Stimulated activated CD4-positive, alpha-beta T cell treated with anti-CD3 and anti-CD28 coated beads, Interleukin-15, amount 100 ng/mL, for 1 hour (primary cell): Measurements from ENCODE around the gene EIF2B2.

Experiments
- DNase-seq, 2 donors: peaks; one replicate each; pipeline ENCODE4 v3.0.0-alpha.2; 2020; ENCODE audit warnings: low read depth in 1 of 2, low spot score in 1 of 2

EIF2B2 gene

DNA sequence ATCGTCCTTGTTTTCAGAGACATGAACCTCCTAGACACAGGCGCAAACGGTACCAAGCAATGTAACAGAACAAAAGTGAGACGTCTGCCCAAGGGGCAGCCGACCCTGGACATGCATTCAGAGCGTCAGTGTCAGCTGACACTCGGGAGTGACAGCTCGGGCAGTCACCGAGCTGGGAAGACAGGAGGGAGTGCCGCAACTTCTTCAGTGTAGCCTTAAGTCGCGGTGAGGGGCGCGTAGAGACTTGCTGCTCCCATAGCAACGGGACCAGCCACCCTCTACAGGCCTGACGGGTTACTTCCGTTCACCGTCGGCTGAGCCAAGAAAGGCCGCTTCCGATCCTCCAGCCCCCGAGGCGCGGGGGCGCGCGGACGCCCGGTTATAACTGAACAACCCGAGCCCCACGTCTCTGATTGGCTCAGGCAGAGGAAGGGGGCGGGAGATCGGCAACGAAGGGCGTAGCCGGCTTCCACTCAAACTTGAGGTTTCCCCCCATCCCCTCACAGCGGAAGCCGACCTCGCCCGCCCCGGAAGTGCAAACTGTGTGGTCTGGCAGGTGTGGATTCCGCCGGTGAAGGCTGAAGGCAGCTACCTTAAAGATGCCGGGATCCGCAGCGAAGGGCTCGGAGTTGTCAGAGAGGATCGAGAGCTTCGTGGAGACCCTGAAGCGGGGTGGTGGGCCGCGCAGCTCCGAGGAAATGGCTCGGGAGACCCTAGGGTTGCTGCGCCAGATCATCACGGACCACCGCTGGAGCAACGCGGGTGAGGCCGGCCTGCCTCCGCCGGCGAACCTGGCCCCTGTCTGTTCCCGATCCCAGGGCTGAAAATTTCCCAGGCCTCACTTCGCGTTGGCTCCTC is at the start of gene EIF2B2:
Gene EIF2B2 (plus strand): TSS at position 530 of the 858 bp plus-strand sequence. CDS start 70 bp downstream, at position 600.
- DNase-seq, result peak; percentile 98

DNA sequence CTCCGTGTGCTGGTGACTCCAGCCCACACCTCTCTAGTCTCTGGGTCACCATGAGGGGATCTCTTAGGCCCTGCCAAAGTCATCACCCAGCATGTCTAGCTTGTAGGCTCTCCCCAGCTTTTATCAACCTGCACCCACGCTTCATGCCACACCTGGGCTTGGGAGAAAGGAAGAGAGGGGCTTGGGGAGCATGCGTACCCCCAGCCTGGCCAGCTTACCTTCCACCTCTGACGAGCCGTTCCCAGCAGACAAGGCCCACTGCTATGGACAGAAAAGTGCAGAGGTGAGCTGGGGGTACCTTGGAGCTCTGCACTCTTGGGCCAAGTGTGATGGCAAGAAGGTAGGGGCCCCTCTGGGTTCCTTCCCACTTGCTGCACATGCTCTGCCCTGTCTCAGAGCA is 49.0 kb upstream of the EIF2B2 start:
- DNase-seq, result no peak

DNA sequence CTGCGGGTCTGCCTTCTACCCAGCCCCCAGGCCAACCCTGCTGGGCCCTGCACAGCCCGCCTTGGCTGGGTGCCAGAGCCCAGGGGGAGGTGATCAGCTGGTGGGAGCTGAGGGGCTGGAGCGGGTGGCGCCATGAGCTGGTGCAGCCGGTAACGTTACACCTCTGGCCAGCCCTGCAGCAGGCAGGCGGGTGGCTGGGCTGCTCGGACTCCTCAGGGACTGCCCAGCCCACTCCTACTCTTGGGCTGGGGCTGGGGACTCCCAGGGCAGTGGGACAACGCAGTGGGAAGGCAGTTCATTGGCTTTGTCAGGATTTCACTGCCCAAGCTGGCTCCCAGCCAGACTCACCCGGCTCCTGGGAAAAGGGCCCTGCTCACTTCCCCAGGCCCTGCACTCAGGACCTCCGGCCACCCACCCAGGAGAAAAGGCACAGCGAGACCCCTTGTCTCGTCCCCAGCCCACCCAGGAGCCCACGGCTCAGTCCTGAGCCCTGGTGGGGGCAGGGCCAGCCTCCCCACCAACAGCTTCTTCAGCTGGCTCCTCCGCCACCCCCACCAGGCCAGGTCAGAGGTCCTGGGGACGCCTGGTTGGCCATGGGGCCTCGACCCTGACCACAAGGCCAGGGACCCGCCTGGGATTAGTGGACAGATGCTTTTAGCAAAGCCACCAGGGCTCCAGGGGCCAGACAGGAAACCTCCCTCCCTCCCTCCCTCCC is 48.3 kb upstream of the EIF2B2 start:
- no peak for DNase-seq

DNA sequence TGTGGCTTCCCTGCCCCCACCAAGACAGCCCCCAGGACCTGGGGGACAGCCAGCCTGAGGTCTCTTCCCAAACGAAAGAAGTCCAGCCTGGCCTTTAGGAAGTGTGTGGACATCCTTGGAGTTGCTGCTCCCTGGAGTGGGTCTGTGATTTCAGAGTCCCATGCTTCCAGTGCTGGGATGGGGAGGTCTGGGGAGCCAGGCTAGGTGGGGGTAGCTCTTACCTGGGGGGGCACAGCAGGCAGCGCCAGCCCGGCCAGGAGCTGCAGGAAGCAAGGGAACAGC is 47.8 kb upstream of the EIF2B2 start:
- DNase-seq, result no peak

DNA sequence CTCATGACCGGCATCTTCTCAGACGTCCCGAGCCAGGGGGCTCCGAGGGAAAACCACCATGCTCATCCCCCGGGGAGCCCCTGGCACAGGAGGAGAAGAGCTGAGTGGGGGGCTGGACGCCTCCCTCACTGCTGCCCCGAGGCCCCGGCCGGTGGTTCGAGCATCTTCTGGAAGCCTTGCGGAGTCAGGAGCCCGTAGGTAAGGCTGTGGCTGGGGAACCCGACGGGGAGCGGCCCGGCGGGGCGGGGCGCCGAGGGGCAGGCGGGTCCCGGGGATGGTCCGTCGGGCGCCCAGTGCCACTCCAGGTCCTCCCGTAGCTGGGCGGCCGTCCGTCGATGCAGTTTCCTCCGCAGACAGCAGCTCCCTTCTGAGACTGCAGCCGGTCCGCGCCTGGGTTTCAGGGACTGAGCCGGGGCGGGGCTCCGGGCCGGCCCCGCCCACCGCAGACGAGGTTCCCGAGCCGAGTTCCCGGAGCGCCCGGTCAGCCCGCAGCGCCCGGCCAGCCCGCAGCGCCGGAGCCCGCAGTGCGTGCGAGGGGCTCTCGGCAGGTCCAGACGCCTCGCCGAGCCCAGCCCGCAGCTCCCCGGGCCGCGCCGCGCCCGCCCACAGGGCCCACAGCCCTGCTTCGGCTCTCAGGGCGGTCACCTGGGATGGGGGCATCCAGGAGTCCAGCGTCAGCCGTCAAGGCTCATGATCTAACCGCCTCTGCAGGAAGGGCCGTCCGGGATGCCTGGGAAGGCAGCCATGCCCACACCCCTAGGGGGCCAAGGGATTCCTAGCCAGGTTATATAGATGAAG is 47.3 kb upstream of the EIF2B2 start, which contains the start of gene PGF:
Gene PGF (minus strand): TSS at position 369 of the 798 bp plus-strand sequence. CDS start 355 bp downstream, at position 14.
- DNase-seq, result no peak

DNA sequence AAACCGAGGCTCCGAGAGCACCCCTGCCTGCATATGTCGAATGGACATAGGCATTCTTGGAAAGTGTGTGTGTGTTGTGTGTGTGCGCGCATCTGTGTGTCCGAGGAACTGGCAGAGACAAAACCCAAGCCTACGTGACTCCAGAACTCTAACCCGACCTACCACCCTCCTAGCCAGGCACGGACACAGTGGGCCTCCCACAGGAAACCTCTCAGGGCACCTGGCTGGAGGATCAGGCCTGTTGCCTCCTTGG is 46.8 kb upstream of the EIF2B2 start:
- DNase-seq, result no peak

DNA sequence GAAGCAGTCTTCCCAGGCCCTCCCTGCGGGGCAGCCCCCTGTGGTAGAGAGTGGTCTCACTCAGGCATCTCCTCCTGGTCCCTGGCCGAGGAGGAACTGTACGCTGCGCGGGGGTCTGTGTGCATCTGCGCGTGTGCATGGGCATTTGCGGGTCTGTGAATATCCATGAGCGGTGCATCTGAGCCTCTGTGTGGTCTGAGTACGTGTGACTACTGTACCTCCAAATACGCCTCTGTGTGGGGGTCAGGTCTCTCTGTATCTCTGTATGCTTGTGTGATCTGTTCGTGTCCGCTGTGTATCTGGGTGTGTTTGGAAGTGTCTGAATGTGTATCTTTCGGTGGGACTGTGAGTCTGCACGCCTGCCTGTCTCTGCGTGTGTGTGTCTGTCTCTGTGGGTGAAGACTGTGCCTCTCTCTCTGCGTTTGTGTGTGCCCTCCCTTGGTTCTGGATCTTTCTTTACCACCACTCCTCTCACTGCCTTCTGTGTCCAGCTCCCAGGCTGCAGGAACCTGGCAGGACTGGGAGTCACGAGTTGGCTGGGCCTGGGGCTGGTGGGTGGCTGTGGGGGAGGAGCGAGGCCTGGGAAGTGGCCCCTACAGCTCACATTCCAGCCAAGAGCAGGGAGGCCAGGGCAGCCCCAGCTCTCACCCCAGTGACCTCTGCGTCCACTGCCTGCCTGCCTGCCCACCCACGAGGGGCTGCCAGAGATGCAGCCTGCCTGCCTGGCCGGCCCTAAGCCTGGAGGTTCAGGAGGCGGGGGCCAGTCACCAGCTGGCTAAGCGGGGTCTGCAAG is 46.2 kb upstream of the EIF2B2 start:
- no peak for DNase-seq

DNA sequence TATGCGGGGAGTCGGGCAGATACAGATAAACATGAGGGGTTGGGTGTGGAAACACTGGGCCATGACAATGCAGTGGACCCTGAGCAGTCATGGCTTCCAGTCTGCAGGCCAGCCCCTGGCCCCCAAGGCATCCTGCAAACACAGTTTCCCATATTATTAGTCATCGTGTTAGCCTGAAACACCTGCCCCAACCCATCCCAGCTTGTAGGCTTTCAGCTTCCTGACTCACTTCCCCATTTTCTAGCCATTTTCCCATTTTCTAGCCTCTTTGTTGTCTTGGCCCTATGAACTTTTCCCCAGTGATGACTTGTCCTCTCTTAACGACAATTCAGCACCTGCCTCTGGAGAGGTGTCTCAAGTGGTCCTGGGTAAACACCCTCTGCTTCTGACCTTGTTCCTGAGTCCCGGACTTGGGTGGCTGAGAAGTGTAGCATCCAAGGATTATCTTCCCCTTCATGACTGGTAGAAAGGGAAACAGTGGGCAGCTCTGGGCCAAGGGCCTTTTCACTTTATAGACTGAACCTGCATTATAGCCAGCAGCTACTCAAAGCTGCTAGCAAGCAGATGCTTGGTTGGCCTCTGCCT is 43.0 kb upstream of the EIF2B2 start:
- DNase-seq, result no peak

DNA sequence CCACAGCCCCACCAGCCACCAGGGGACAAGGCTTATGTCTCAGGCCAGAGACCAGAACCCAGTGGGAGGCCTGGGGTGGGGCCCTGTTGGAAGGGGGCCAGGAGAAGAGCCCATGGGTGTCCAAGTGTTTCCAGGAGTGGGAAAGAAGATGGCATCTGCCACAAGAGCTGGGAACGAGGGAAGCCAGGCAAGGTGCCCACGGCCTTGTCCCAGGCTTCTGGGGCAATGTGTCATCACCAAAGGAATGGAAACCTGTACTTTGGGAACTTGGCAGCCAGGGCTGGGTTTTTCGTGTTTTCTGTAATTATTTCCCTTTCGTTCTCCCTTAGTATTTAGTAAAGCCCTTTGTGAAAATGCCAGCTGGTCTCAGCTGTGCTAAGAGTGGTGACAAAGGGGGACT is 42.0 kb upstream of the EIF2B2 start:
- no peak for DNase-seq

DNA sequence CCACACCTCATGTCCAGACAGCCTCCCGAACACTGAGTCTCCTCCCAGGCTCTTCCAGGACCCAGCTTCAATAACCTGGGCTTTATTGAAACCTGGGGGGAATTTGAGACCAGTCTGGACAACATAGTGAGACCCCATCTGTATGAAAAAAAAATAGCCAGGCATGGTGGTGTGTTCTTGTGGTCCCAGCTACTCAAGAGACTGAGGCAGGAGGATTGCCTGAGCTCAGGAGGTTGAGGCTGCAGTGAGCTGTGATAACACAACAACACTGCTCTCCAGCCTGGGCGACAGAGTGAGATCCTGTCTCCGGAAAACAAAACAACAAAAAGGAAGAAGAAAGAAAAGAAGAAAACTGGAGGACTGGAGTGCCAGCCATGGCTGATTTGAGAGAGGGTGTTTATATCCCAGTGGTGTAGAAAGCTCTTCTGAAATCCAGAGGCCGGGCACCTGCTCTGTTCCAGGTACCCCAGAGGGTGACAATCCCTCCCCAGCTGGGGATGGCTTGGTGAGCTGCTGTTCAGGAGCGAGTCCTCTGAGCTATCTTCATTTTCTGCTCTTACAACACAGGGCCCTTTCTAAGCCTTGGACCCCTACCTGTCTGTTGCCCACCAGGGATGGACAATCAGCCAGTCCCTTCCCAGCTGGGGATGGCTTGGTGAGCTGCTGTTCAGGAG is 41.3 kb upstream of the EIF2B2 start:
- DNase-seq, result no peak

DNA sequence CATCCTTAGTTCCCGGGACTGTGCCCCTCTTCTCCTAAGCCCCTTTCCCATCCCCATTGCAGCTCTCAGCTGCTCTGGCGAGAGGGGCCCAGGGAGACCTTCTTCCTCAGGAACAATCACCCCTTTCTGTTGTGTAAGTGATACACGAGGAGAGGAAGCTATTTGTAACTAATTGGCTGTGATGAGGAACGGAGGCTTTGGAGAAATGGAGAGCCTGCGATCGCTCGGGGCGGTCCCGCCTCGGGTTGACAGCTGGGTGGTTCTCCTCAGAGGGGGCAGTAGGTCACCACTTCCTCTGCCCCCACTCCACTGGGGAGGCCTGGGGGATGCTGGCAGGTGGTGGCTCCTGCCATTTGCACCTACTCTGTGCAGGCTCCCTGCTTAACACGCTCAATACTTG is 40.7 kb upstream of the EIF2B2 start:
- no peak for DNase-seq

DNA sequence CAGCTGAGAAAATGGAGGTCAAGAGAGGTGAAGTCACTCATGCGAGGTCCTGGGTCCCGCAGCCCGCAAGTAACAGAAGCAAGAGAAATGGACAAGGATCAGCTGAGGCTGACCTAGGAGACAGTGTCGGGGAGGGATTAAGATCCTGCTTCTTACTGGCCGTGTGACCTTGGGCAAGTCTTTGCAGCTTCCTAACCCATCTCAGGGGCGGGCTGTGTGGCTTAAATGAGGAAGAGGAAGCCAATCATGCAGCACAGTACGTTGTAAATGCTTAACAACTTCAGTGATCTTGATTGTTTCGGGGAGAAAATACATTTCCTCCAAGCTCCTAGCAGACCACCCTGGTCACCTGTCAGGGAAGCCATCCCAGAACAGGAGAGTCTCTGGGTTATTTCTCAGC is 40.2 kb upstream of the EIF2B2 start:
- no peak for DNase-seq

DNA sequence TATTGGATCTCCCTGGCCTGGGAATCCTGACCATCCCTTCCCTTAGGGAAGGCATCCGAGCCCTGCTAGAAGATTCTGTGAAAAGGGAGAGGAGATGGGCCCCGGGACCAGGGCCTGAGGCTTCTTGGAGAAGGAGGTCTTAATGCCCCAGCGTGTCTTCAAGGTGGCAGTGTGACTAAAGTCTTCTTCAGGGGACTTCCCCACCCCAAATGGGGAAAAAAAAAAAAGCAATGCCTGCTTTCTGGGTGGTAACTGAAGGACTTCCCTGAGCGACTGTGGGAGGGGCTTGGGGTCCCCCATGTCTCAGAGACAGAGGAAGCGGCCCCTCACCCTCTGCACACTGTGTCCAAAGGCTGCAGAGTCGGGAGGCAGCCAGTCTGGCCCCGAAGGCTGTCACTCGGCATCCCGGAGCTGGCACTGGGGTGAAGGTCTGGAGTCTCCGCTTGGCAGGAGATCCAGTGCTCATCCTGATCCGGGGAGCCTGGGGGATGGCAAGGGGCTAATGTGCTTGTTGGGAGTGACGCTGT is 39.5 kb upstream of the EIF2B2 start:
- DNase-seq, result no peak

DNA sequence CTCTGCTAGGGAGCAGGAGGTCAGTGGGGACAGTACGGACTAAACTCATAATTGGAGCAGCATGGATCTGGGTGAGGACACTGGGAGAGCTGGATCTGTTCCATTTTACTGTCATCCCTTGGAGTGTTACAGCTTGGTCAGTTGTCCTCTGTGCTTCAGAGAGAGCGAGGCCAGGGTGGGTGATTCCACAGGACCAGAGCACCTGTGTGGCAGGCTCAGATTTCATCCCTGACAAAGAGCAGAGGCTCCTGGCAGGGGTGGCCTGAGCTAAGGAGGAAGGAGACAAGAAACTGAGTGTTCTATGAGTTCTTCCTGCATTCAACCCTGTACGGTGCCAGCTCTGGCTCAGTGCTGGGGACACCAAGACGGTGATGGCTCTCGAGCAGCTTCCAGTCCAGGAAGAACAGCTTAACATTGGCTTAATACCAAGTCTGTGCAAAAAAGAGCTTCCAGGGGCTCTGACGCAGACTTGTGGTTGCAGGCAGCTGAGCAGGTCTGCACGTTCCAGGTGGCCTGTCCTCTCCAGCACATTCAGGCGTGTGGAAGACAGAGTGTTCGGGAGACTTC is 38.9 kb upstream of the EIF2B2 start:
- DNase-seq, result no peak

DNA sequence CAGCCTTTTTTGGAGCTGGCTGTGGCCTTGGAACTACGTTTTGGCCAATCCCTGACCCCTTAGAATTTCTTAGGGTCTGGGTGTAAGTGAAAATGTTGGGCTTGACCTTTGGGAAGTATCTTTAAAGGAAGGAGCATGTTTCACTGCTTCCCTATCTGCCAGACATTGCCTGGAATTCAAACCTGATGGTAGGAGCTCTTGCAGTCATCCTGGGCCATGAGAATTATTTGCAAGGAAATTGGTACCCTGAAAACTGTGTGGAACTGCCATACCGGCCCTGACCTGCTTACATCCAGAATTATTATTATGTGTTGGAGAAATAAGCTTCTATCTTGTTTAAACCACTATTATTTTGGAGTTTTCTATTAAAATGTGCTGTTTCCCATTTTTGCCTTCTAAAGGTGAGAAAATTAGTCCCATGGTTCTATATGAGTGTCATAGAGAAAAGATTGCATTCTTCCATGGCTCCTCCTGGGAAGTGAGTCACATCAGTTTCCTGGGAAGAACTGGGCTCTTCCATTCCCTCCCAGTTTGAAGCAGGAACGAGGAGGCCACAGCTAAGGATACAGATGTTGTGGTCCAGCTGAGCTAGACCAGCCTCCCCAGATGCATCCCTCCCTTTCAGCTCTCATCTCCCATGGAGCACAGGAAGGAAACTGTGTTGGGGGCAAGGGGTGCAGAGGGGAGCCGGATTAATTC is 37.8 kb upstream of the EIF2B2 start:
- DNase-seq, result no peak

DNA sequence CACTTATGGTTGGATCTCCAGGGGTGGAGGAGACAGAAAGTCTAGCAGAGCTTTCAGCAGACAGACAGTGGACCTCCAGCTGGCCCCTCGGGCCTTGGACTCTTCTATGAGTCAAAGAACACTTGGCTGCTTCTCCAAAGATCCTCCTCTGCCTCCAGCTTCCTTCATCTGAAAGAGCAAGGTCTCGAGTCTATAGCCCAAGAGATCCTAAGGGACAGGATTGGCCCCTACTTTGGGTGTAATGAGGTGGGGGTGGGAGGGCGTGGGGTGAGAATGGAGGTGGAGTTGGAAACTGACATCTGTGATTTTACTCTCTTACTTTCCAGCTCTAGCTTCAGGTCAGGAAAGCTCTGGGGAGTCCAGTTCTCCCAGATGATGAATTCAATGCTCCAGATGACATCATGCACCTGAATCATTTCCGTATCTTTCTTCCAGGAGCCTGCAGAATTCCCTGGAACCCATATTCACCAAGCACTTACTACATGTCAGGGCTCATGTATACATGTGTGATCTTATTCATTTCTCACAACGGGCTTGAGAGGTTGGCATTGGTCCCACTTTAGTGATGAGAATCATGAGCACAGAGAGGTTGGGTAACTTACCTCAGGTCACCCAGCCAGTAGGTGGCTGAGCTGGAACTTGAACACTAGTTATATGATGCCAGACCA is 37.1 kb upstream of the EIF2B2 start:
- no peak for DNase-seq

DNA sequence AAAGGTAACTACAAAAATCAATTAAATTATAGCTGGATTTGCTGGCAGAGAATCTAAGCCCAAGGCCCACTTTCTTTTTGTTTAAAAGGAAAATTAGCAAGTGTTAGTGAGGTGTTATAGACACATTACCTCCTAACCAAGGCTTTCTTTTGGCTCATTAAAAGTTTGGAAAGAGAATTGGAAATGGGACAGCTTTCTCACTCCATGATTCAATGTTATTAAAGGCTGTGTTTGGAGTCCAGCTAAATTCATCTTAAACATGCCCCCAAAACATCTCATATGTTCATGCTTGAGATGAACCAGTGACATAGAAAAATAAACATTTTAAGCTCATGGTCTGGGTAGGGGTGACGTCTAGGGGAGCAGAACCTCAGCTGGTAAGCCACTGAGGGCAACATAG is 33.9 kb upstream of the EIF2B2 start:
- DNase-seq, result no peak

DNA sequence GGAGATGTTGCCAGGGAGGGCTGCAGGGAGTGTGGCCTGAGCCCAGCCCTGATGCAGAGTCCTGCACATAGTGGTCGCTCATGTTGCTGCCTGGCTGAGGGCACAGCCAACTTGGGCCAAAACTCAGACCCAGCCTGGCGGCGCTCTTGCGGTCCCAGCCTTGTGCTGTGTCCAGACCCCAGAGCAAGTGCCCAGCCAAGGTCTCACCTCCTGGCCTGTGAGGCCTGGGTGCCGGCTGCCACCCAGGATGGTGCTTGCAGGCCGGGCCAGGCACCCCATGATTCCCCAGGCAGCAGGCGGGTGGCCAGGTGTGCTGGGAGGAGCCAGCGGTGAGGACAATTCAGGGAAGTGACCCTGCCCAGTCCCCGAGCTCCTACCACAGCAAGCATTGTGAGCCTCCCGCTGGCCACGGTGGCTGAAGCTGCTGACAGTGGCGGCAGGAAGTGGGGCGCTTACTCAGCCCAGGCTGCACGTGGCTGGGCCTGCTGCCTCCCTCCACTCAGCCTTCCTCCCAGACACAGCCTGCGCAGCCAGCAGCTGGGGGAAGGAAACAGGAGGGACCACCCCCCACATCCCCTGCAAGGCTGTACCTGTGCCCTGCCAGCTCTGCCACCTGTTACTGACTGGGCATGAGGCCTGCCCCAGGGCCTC is 29.6 kb upstream of the EIF2B2 start:
- peak in 1 of 2 donors; percentile 7 for DNase-seq
